HCT116 (cell line): ENCODE measurements around the gene DGKG. TPM values are rescaled to one million over a fixed set of nuclear protein-coding genes. Genes with fewer than 3 reads are reported as not detected.

ENCODE experiments used
- ATAC-seq: fragments of 200-7000 bp; cut with Tn5 transposase; 2 replicates; pipeline ENCODE4 v1.9.1; 2020; ENCODE audit warnings: mild to moderate bottlenecking, moderate library complexity
- BruUV-seq: library from RNA; stranded (reverse); fragments of 400-500 nt; replicated peaks from 2 replicates; lab custom pipeline; 2021; lab: Mats Ljungman, UMichigan
- CTCF ChIA-PET: fragments of 300-600 bp; sonication (Branson Sonifier 250); formaldehyde crosslinking; loops from one replicate; lab custom pipeline; 2021; ENCODE audit warnings: antibody characterized with exemption; lab: Charles Lee
- POLR2A ChIA-PET: fragments of 300-600, 350-600 bp; sonication (Branson Sonifier 250); formaldehyde crosslinking; loops from one replicate; lab custom pipeline; 2021; ENCODE audit warnings: antibody characterized with exemption; lab: Charles Lee
- RAD21 ChIA-PET, 2 experiments: fragments of 300-600 bp; sonication (Branson Sonifier 250); formaldehyde crosslinking; loops; one replicate each; lab custom pipeline; 2023; ENCODE audit warnings: low total read pairs in 2 of 2; ENCODE audit not compliant: uncharacterized antibody in 2 of 2, unreplicated experiment in 2 of 2, low non-redundant PET in 1 of 2; lab: Charles Lee
- DNase-seq: peaks from one replicate; pipeline ENCODE4 v3.0.0-alpha.2; 2010; ENCODE audit warnings: low read depth, low spot score
- H2AFZ ChIP-seq: fragments of 200-600 bp; shearing (Covaris generic), sonication (generic); 2 replicates; pipeline ENCODE4 v1.6.1; 2017; ENCODE audit warnings: low read depth, mixed run types, mixed read lengths, antibody characterized with exemption, low read length; ENCODE audit not compliant: poor library complexity, severe bottlenecking
- H3K27ac ChIP-seq: 2 replicates; pipeline ENCODE4 v1.5.1; 2012; ENCODE audit warnings: low read depth, low read length
- H3K27me3 ChIP-seq: fragments of 200-600 bp; sonication (generic); 2 replicates; pipeline ENCODE4 v1.6.1; 2016; ENCODE audit warnings: mixed run types, low read length, mixed read lengths; ENCODE audit not compliant: insufficient read depth
- H3K36me3 ChIP-seq, 2 experiments: fragments of 200-500 bp in 1 of 2; fragments of 200-600 bp in 1 of 2; sonication (Bioruptor generic) in 1 of 2; sonication (generic) in 1 of 2; 2 replicates each; pipeline versions ENCODE4 v1.5.1 to v1.6.1; 2014 to 2016; ENCODE audit warnings: low read length in 2 of 2, inconsistent platforms in 1 of 2, mixed read lengths in 1 of 2, mixed run types in 1 of 2; ENCODE audit not compliant: insufficient read depth in 2 of 2, control insufficient read depth in 1 of 2
- H3K4me1 ChIP-seq, 2 experiments: fragments of 200-600 bp in 1 of 2; sonication (generic) in 1 of 2; 2 replicates each; pipeline versions ENCODE4 v1.5.1 to v1.6.1; 2012 to 2017; ENCODE audit warnings: low read length in 2 of 2, inconsistent platforms in 1 of 2, mild to moderate bottlenecking in 1 of 2, mixed read lengths in 1 of 2, mixed run types in 1 of 2, moderate library complexity in 1 of 2; ENCODE audit not compliant: insufficient read depth in 2 of 2, control insufficient read depth in 1 of 2
- H3K4me2 ChIP-seq: fragments of 200-600 bp; sonication (generic); 2 replicates; pipeline ENCODE4 v1.6.1; 2017; ENCODE audit warnings: mixed run types, low read length, mixed read lengths
- H3K4me3 ChIP-seq, 2 experiments: fragments of 200-600 bp in 1 of 2; sonication (generic) in 1 of 2; replicated peaks in 1 of 2; 2 replicates each; pipeline ENCODE4 v1.5.1; 2011 to 2016; ENCODE audit warnings: low read length in 2 of 2, control low read depth in 1 of 2, low read depth in 1 of 2, mild to moderate bottlenecking in 1 of 2, mixed read lengths in 1 of 2, mixed run types in 1 of 2
- H3K79me2 ChIP-seq: fragments of 200-600 bp; sonication (generic); 2 replicates; pipeline ENCODE4 v1.6.1; 2017; ENCODE audit warnings: mild to moderate bottlenecking, mixed run types, low read length, moderate library complexity, mixed read lengths; ENCODE audit not compliant: insufficient read depth
- H3K9ac ChIP-seq: fragments of 200-600 bp; sonication (generic); 2 replicates; pipeline ENCODE4 v1.6.1; 2016; ENCODE audit warnings: low read length, mixed read lengths
- H3K9me2 ChIP-seq: fragments of 200-600 bp; sonication (generic), shearing (Covaris generic); 2 replicates; pipeline ENCODE4 v1.6.1; 2017; ENCODE audit warnings: mixed run types, mild to moderate bottlenecking, moderate library complexity; ENCODE audit not compliant: insufficient read depth
- H3K9me3 ChIP-seq, 2 experiments: fragments of 200-500 bp in 1 of 2; fragments of 200-600 bp in 1 of 2; sonication (Bioruptor generic) in 1 of 2; sonication (generic) in 1 of 2; 2 replicates each; pipeline ENCODE4 v1.6.1; 2014 to 2017; ENCODE audit warnings: low read length in 2 of 2, mixed read lengths in 2 of 2, inconsistent platforms in 1 of 2, low read depth in 1 of 2, mild to moderate bottlenecking in 1 of 2, mixed run types in 1 of 2, moderate library complexity in 1 of 2; ENCODE audit not compliant: control insufficient read depth in 1 of 2, insufficient read depth in 1 of 2
- H4K20me1 ChIP-seq: fragments of 200-600 bp; sonication (generic), shearing (Covaris generic); 2 replicates; pipeline ENCODE4 v1.6.1; 2017; ENCODE audit warnings: mixed run types, mild to moderate bottlenecking, moderate library complexity; ENCODE audit not compliant: insufficient read depth
- CBX3 ChIP-seq: IDR thresholded peaks from 2 replicates; pipeline ENCODE4 v1.6.1; 2012; ENCODE audit warnings: low read depth
- CTCF ChIP-seq, 3 experiments: fragments of 200-600 bp in 1 of 3; sonication (generic) in 1 of 3; IDR thresholded peaks in 2 of 3; conservative IDR thresholded peaks in 1 of 3; 2 replicates each; pipeline ENCODE4 v1.5.1; 2012 to 2017; ENCODE audit warnings: low read depth in 2 of 3, low read length in 2 of 3, antibody characterized with exemption in 1 of 3, borderline replicate concordance in 1 of 3, control low read depth in 1 of 3, mild to moderate bottlenecking in 1 of 3, mixed read lengths in 1 of 3, mixed run types in 1 of 3, moderate library complexity in 1 of 3; ENCODE audit not compliant: insufficient read depth in 1 of 3
- EGR1 ChIP-seq: IDR thresholded peaks from 2 replicates; pipeline ENCODE4 v1.6.1; 2012; ENCODE audit warnings: low read depth
- ELF1 ChIP-seq: IDR thresholded peaks from 2 replicates; pipeline ENCODE4 v1.6.1; 2012; ENCODE audit warnings: low read depth, borderline replicate concordance
- EZH2phosphoT487 ChIP-seq: fragments of 200-600 bp; IDR thresholded peaks from 2 replicates; pipeline ENCODE4 v1.6.1; 2018; ENCODE audit warnings: antibody characterized with exemption, borderline replicate concordance
- FOSL1 ChIP-seq: IDR thresholded peaks from 2 replicates; pipeline ENCODE4 v1.6.1; 2012; ENCODE audit warnings: low read depth
- JUND ChIP-seq: IDR thresholded peaks from 2 replicates; pipeline ENCODE4 v1.6.1; 2012
- POLR2A ChIP-seq: IDR thresholded peaks from 2 replicates; pipeline ENCODE4 v1.7.0; 2011; ENCODE audit warnings: borderline replicate concordance; ENCODE audit not compliant: insufficient read depth, insufficient read length; ENCODE audit errors: extremely low read depth
- POLR2AphosphoS5 ChIP-seq: IDR thresholded peaks from 2 replicates; pipeline ENCODE4 v1.6.1; 2011; ENCODE audit warnings: mild to moderate bottlenecking, low read depth, low read length, moderate library complexity
- SP1 ChIP-seq: IDR thresholded peaks from 2 replicates; pipeline ENCODE4 v1.6.1; 2012; ENCODE audit warnings: low read depth
- SRF ChIP-seq: IDR thresholded peaks from 2 replicates; pipeline ENCODE4 v1.6.1; 2012; ENCODE audit warnings: low read depth
- TCF7L2 ChIP-seq: IDR thresholded peaks from 2 replicates; pipeline ENCODE4 v1.7.0; 2011; ENCODE audit warnings: borderline replicate concordance, inconsistent platforms; ENCODE audit not compliant: insufficient read depth, insufficient read length; ENCODE audit errors: extremely low read depth
- ZFX ChIP-seq: fragments of 450-650 bp; IDR thresholded peaks from 2 replicates; pipeline ENCODE4 v1.6.1; 2017
- ZNF274 ChIP-seq: fragments of 200-500 bp; sonication (Bioruptor generic); IDR thresholded peaks from 2 replicates; pipeline ENCODE4 v1.6.1; 2014; ENCODE audit warnings: mild to moderate bottlenecking, low read depth, low read length, inconsistent platforms
- intact Hi-C: fragments of 100-400 bp; cut with micrococcal nuclease; formaldehyde crosslinking; loops from 2 replicates; pipeline ENCODE4 v1.10.0; 2022
- total RNA-seq: library from RNA; stranded (reverse); gene quantifications from one replicate; pipeline ENCODE4 v1.2.1, GENCODE V29; 2021; ENCODE audit not compliant: unreplicated experiment
- TF ChIP-seq, protein P1 (sequence below): IDR thresholded peaks from 2 replicates; pipeline ENCODE4 v1.6.1; 2011; ENCODE audit warnings: mild to moderate bottlenecking, low read length, moderate library complexity; ENCODE audit not compliant: insufficient replicate concordance; ENCODE audit errors: extremely low read depth
- TF ChIP-seq, protein P2 (sequence below): IDR thresholded peaks from 2 replicates; pipeline ENCODE4 v1.6.1; 2012

The DGKG gene
- total RNA-seq, 1 experiment from 2014 or later = 4.8 TPM

- DNase-seq (no peak), ATAC-seq (no peak)
- Histone ChIP-seq H3K4me2 (no peak overlapping the region), H3K9ac (no peak overlapping the region), H4K20me1 (no peaks in the 10 kb centered on the region), H3K9me2 (no peaks in the 10 kb centered on the region), H3K4me1 (peaks cover 2 to 25% of the 10 kb centered on the region in 2 experiments; a peak in 3 of 4 replicates), H3K27ac (no peak overlapping the region), H2AFZ (no peak overlapping the region), H3K79me2 (no peaks in the 10 kb centered on the region), H3K9me3 (no peaks in the 10 kb centered on the region), H3K36me3 (no peaks in the 10 kb centered on the region), H3K4me3 (no peak overlapping the region), H3K27me3 (0 out of 2 replicates have a peak, but pooled peaks cover 4% of the 10 kb centered on the region)
- intact Hi-C loops = no loop called here
- POLR2A ChIA-PET = no interaction called here
- no TSS peak for BruUV-seq
- CTCF ChIA-PET = no interaction called here
- TF ChIP-seq FOSL1 = no peak
- TF ChIP-seq POLR2A = no peak
- TF ChIP-seq SRF = no peak
- TF ChIP-seq, protein P1, sequence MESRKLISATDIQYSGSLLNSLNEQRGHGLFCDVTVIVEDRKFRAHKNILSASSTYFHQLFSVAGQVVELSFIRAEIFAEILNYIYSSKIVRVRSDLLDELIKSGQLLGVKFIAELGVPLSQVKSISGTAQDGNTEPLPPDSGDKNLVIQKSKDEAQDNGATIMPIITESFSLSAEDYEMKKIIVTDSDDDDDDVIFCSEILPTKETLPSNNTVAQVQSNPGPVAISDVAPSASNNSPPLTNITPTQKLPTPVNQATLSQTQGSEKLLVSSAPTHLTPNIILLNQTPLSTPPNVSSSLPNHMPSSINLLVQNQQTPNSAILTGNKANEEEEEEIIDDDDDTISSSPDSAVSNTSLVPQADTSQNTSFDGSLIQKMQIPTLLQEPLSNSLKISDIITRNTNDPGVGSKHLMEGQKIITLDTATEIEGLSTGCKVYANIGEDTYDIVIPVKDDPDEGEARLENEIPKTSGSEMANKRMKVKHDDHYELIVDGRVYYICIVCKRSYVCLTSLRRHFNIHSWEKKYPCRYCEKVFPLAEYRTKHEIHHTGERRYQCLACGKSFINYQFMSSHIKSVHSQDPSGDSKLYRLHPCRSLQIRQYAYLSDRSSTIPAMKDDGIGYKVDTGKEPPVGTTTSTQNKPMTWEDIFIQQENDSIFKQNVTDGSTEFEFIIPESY = no peak
- no peak for TF ChIP-seq JUND
- no peak for TF ChIP-seq ZNF274
- no peak for TF ChIP-seq CBX3
- no peak for TF ChIP-seq POLR2AphosphoS5
- TF ChIP-seq TCF7L2 = no peak
- TF ChIP-seq EZH2phosphoT487 = no peak
- no peak for TF ChIP-seq SP1
- TF ChIP-seq, protein P2, sequence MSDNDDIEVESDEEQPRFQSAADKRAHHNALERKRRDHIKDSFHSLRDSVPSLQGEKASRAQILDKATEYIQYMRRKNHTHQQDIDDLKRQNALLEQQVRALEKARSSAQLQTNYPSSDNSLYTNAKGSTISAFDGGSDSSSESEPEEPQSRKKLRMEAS = no peak
- no peak for TF ChIP-seq ZFX
- no peak for TF ChIP-seq EGR1
- TF ChIP-seq ELF1 = no peak
- TF ChIP-seq CTCF (IDR thresholded peaks at IDR 0.05 in 2 of 3, conservative IDR thresholded peaks at IDR 0.05 in 1 of 3; ENCODE audit: borderline replicate concordance in 1 of 3, insufficient read depth in 1 of 3, low read depth in 2 of 3, low read length in 2 of 3) = no peak
- RAD21 ChIA-PET = no interaction called here
Measured at GRCh38 chr3:186411089-186411488, 49.1 kb upstream of the DGKG start.
